HuH-7.5 (cell line): ENCODE data around the gene DNM3.
"Not testable (repeated sequence)": the region's sequence is repeated elsewhere in the genome, so short reads cannot be mapped to it uniquely, and the experiment has no call there.

ENCODE experiments used
- DNase-seq: peaks from one replicate; pipeline ENCODE4 v3.0.0; 2011; ENCODE audit warnings: low spot score

Gene DNM3

DNA sequence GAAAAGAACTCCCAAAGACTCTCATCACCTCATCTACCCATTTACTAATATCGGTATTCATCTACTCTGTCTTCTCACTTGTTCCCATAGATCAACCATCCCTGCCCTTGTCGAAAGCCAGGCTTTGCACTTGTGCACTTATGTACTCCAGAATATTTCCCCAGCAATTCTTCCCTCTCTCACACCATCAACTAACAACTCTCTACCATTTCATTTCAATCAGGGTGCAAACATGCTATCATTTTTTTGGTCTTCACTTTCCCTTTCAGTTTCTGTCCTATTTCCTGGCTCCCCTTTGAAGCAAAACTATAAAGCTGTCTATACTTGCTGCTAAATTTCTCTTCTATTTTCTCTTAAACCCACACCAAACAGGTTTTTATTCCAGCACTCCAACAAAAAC lies 585.9 kb downstream of the DNM3 start:
- DNase-seq = no peak

DNA sequence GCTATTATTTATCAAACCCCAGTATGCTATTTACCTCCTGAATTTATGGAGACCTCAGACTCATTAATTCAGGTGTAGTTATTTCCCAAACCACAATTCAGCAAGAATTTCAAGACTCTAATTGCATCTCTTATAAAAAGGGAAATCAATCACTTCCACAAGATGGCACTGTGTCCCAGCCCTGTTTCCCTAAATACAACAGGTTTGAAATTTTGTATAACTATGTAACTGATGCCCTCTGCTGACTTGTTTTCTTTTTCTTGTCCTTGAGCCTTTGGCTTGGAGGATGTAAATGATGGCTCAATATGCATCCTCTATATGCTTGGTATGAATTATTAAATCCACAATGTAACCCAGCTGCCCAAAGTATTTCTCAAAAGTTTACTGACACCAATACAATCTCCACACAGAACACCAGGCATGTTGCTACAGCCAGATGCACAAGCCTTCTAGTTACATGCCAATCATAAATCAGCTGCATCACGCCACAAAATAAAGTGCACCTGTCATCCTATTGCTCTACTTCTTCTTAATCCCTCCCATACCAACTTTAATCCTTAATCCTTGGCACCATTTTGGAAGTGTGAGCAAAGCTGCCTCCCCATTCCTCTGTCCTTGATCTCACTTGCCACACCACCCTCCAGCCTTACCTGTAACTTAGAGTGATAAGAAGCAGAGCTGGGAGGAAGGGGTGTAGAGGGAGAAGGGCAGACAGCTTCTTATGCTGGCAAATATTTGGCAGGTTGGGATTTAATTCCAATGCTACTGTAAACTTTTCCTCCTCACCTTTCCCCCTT lies 588.2 kb downstream of the DNM3 start:
- DNase-seq = no peak

- DNase-seq = no peak
Measured at GRCh38 chr1:172430128-172430454, 588.8 kb downstream of the DNM3 start.

DNA sequence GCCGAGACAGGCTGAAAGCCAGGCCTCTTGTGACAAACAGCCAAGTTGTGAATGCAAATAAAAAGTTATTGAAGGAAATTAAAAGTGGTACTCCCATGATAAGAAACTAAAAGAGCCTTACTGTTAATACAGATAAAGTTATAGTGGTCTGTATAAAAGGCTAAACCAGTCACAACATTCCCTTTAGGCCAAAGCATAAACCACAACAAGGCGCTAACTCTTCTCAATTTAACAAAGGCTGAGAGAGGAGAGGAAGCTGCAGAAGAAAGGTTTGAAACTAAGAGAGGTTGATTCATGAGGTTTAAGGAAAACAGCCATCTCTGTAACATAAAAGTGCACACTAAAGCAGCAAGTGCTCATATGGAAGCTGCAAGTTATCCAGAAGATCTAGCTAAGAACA lies 589.9 kb downstream of the DNM3 start:
- no peak for DNase-seq

- no peak for DNase-seq
Measured at GRCh38 chr1:172431721-172432192, 590.5 kb downstream of the DNM3 start.

DNA sequence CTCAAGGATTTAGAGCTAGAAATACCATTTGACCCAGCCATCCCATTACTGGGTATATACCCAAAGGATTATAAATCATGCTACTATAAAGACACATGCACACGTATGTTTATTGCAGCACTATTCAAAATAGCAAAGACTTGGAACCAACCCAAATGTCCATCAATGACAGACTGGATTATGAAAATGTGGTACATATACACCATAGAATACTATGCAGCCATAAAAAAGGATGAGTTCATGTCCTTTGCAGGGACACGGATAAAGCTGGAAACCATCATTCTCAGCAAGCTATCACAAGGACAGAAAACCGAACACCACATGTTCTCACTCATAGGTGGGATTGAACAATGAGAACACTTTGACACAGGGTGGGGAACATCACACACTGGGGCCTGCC lies 595.9 kb downstream of the DNM3 start:
- DNase-seq = not testable (repeated sequence)

GRCh38 chr1:172442404-172442803 lies 601.1 kb downstream of the DNM3 start:
- DNase-seq = no peak

- DNase-seq = no peak
Measured at GRCh38 chr1:172442843-172443565, 601.7 kb downstream of the DNM3 start.

DNA sequence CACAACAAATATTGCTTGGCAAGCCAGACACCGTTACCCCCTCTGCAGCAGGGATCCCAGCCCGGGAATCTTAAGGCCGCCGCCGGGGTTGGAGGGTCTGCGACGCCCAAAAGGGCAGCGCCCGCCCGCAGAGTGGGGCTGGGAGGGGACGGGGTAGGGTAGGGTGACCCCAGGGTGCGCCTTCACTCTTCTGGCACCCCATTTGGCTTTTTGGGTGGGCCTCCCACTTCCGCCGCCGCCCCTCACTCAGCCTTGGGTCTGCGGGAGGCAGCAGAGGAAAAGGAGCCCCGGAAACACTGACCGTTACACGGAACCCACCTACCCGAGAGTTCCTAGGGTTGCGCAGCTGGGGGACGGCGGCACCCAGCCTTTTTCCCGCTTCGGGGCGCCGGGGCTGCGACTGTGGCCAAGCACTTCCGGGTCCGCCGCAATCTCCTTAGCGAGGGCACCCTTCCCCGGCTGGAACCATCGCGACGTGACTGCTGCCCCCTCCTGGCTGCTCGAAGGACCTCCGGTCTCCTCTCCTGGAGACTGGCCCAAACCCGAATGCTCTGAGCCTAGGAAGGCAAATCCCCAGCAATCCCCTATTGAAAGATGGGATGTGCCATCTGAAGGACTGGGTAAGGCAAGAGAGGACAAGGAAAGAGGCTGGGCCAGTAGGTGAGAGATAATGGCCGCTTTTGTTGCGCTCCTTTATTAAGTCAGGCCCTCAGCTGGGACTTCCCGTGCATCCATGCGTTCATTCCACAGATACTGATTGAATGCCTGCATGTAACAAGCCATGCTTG lies 602.6 kb downstream of the DNM3 start, which contains the start of gene PIGC:
Gene PIGC, minus strand, starts transcription at position 404 of the 788 bp plus-strand sequence. CDS start 1,447 bp downstream, outside the sequence.
- peak; percentile 67 for DNase-seq

DNA sequence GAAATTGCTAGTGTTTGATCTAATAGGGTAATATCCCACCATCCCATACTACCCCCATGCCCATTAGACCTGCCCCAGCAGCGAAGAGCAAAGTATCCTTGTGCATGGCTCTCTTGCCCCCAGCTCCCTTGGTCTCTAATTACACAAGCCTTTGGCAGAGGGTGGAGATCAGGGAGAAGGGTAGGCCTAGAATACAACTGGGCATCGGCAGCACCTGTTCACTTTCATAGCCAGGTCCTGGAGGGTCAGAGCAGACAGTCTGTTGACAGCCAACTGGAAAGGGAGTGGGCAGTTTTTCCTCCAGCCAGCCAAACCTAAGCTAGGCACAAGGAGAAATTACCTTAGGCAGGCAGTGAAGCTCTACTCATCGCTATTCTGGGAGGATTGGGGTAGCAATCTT lies 605.2 kb downstream of the DNM3 start:
- DNase-seq = no peak

GRCh38 chr1:172447641-172448040 lies 606.3 kb downstream of the DNM3 start:
- no peak for DNase-seq

- DNase-seq = no peak
Measured at GRCh38 chr1:172448995-172449584, 607.8 kb downstream of the DNM3 start.

DNA sequence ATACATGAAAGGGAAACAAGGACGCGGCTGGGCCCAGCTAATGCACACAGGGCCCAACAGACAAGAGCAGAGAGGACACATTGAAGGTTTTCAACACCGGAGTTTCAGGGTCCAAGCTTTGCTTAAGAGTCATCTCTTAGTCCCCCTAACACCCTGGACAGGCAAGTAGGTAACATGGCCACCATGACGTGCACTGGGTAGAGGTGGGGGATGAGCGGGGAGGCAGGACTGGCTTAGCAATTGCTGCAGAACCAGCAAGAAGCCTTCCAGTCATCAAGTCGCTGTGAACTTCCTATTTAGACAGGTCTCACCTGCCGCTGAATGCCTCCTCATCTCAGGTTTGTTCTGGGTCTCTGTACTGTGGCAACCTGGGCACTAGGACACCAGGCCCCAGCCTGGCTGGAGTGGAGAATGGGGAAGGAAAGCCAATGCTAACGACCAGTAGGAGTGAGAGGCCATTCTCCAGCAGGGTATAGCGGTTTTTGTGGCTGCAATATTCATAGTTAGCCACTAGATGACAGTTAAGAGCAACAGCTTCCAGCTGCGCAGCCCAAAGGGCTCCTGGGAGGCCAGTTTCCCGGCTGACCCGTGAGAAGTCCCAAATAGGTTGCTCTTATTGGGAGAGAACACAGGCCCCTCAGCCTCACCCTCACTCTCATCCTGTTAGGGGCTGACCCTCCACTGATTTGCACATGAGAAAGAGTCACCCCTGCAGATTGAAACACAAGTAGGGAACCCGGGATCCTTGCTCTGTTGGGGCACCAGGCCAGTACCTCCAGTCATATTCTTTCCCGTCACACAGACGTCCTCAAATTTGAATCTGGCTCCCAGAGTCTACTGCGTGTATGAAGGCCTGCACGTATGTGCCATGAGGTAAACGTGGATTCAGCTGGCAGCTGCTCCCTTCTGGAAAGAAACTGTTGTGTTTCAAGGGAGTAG lies 608.6 kb downstream of the DNM3 start:
- no peak for DNase-seq

DNA sequence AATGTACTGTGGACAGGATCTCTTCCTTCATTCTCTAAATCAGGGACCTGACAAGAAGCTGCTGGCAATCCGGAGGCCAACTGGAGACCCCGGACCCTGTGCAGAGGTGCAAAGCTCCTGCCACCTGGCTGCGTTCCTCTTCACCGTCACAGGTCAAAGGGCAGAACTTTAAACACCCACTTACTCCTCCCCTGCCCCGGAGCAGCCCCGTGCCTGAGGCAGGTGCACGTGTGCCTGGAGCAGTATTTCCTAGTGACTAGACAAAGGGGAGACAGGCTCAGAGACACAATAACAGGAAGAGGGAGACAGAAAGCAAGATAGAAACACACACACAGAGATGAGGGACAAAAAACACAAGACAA lies 609.2 kb downstream of the DNM3 start:
- no peak for DNase-seq

- DNase-seq = no peak
Measured at GRCh38 chr1:172451002-172451443, 609.7 kb downstream of the DNM3 start.

GRCh38 chr1:172452536-172453152 lies 611.3 kb downstream of the DNM3 start:
- no peak for DNase-seq

DNA sequence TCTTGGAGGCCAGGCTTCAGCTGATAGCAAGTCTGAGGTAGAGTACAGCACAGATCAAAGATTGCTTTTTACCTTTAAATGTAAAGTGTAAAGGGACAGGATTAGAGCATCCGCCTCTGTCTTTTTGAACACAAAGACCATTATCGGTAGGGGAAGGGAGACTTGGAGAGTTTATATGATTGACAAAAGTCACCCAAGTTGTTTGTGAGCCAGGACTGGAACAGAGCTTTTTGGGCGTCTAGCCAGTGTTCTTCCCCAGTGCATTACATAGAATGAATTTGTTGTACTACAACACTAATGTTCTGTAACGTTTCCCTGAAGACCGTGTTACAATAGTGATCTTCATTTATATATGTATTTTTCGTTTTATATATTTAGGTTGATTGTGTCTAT lies 611.9 kb downstream of the DNM3 start:
- no peak for DNase-seq

- DNase-seq = no peak
Measured at GRCh38 chr1:172453607-172454006, 612.3 kb downstream of the DNM3 start.

DNA sequence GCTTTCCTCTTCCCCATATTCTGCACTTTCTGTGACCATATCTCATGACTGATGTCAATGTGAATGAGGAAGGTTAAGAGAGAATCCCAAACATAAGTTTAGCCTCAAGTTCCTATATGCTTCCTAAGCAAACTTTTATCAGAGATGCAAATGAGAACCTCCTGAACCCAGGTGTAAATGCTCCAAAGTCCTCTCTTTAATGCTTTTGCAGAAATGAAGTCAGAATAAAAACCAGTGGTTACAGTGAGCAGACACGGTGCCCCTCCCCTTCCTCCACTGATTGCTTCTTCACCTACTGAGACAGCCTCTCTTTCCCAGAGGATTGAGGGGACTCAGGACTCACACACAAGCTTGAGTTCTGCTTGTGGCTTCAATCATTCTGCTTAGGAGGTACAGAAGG lies 614.2 kb downstream of the DNM3 start:
- no peak for DNase-seq

- no peak for DNase-seq
Measured at GRCh38 chr1:172456344-172456769, 615.1 kb downstream of the DNM3 start.
